NCI-H446 (cell line): ENCODE data around the gene WTAP.
"Not testable (repeated sequence)": the region's sequence is repeated elsewhere in the genome, so short reads cannot be mapped to it uniquely, and the experiment has no call there.

Experiments
- DNase-seq, 2 experiments: peaks; one replicate each; lab custom pipeline; 2025; lab: John Stamatoyannopoulos, UW

The WTAP gene

GRCh38 chr6:159729598-159730331, 2.5 kb downstream of the WTAP start:
- no peak for DNase-seq

DNA sequence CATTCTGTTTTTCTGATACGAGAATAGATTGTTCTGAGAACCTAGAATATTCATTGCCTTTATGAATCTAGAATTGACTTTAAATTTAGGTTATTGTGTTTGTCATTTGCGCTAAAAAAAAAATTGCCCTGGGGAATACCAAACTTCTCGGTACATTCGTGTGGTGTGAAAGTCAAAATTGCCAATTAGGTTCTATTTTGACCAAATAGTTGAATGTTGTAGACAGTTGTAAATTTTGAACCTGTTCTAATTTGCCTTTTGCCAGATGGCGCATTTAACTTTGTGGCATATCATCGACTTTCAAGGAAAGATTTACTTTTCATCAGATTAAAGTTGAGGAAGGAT, 3.0 kb downstream of the WTAP start:
- DNase-seq = no peak

- not testable (repeated sequence) for DNase-seq
Observed at GRCh38 chr6:159732550-159732949, 5.2 kb downstream of the WTAP start.

DNA sequence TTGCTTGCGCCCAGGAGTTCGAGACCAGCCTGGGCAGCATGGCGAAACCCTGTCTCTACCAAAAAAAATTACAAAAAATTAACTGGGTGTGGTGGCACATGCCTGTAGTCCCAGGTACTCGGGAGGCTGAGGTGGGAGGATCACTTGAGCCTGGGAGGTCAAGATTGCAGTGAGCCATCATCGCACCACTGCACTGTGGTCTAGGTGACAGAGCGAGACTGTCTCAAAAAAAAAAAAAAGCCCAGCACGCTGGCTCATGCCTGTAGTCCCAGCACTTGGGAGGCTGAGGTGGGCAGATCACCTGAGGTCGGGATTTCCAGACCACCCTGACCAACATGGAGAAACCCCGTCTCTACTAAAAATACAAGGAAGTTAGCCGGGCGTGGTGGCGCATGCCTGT, 6.1 kb downstream of the WTAP start:
- DNase-seq = not testable (repeated sequence)

DNA sequence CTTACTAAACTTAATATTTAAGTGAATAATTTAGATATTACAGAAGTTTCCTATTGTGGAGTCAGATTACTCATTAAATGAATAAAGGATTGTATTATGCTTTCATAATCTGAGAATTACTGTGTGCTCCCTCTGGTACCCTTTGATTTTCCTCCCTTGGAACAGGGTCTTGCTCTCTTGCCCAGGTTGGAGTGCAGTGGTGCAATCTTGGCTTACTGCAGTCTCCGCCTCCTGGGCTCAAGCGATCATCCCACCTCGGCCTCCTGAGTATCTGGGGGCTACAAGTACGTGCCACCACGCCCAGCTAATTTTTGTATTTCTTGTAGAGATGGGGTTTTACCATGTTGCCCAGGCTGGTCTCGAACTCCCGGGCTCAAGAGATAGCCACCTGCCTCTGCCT, 9.6 kb downstream of the WTAP start:
- DNase-seq = no peak

GRCh38 chr6:159739341-159739740, 12.0 kb downstream of the WTAP start:
- no peak for DNase-seq

DNA sequence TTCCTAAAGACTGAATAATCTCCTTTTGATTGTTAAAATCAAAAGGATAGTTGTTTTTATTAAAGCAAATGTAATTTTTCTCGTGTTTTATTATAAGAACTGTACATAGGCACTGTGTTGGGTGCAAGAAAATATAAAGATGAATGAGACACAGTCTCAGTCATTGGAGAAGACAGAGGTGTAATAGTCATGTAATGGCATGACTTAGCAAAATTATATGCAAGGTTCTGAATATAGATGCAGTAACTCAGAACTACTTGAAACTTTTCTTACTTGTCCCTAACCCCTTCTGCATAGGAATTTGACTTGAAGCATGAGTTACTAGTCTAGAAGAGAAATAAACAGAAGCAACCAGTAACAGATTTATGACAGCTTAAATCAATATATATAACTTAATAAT, 14.9 kb downstream of the WTAP start:
- DNase-seq = no peak

DNA sequence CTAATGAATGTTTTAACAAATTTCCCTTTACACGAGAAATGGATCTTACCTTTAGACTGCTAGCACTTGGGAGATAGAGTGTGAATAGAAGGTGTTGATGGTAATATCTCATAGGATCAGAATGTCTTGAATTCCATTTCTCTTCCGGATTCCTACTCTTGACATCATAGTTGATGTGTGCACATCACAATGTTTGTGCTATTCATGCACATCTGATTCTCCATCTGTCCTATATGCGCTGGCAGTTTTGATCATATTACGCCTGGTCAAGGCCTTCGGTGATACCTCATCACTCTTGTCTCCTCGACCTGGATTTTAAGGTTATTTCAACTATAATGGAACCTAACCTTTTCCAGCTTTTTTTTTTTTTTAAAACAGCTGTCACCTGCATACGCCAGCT, 17.8 kb downstream of the WTAP start:
- no peak for DNase-seq

DNA sequence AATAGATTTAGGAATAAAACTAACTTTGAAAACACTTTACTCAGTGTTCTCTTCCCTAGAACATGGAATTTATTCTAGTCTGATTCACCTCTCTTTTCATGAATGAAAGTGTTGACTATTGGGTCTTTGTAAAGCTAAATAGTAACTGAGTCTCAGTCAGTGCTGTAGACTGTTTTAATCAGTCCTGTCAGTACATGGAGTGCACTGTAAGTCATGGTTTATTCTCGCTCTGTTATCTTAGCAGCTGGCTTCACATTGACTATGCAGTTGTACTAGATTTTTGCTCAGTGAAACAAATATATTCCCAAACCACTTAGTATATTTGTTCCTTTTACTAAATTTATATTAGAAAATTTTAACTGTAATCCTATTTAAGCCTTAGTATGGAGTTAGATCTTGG, 19.5 kb downstream of the WTAP start:
- DNase-seq = no peak

DNA sequence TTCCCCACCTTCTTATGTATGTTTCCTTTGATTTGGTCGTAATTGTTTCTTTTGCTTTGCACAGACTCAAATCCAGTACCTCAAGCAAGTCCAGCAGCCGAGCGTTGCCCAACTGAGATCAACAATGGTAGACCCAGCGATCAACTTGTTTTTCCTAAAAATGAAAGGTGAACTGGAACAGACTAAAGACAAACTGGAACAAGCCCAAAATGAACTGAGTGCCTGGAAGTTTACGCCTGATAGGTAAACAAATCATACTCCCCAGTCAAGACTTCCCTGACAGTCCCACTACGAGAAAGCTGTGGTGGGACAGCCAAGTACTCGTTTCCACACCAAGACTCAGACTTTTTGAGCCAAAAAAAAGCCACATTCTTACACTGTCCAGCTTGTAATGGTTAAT, 20.8 kb downstream of the WTAP start:
- DNase-seq = not testable (repeated sequence)

DNA sequence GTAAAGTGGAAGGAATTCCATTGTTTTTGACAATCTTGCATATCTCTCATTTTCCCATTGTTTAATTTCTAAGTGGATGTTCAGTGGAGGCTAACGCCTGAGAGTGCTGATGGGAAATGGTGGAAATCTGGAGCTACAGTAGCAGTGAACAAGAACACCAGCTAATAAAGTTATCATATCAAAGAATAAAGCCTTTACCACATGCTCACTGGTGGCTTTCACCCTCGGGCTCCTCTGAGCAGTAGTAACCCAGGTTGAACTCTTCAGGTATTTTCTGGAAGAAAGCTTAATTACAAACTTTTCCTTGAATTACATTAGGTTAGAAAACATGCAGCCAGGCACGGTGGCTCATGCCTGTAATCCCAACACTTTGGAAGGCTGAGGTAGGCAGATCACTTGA, 24.1 kb downstream of the WTAP start:
- DNase-seq = no peak

DNA sequence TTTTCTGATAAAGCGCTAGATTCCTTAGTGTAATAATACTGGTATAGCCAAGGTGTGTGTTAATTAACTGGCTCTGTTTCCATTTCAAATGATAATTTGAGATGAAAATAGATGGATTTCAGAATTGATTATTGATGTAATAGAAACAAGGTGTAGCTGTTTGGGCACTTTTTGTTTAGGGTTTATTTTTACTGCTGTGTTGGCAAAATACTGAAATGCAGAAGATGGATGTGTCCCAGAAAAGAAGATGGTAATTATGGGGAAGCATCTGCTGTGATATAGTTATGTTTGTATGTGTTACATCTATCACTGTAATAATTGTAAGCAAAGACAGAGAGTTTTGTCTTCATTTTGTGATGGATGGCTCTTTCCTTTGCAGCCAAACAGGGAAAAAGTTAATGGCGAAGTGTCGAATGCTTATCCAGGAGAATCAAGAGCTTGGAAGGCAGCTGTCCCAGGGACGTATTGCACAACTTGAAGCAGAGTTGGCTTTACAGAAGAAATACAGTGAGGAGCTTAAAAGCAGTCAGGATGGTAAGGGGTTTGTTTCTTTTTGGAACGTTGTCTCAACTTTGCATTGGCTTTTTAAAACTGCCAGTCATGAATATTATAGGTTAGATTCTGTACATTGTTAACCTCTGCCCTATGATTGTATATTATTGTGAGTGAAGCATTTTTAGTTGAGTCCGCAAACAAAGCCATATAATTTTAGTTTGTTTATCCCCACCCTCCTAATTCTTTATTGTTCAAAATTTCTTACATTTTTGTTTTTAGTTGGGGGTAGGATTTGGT, 26.0 kb downstream of the WTAP start:
- DNase-seq = no peak

- no peak for DNase-seq
Observed at GRCh38 chr6:159754401-159754800, 27.1 kb downstream of the WTAP start.

DNA sequence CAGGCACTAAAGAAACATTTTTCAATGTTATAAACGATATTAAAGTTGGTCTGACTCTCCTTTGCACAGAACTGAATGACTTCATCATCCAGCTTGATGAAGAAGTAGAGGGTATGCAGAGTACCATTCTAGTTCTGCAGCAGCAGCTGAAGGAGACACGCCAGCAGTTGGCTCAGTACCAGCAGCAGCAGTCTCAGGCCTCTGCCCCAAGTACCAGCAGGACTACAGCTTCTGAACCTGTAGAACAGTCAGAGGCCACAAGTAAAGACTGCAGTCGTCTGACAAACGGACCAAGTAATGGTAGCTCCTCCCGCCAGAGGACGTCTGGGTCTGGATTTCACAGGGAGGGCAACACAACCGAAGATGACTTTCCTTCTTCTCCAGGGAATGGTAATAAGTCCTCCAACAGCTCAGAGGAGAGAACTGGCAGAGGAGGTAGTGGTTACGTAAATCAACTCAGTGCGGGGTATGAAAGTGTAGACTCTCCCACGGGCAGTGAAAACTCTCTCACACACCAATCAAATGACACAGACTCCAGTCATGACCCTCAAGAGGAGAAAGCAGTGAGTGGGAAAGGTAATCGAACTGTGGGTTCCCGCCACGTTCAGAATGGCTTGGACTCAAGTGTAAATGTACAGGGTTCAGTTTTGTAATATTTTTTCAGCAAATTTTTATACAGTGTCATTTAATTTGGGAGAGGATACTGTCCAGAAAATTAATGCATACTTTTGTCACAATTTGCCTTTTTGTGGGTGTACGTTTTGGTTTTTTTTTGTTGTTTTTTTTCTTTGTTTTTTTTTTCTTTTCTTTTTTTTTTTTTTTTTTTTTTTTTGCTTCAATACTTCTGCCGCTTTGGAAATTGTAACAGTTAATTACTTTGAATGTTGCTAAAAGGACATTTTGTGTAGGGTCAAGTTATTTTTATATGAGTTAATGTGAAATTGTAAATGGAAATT, 27.9 kb downstream of the WTAP start:
- no peak for DNase-seq

- DNase-seq = no peak
Observed at GRCh38 chr6:159756508-159756907, 29.2 kb downstream of the WTAP start.

- no peak for DNase-seq
Observed at GRCh38 chr6:159758031-159759001, 31.0 kb downstream of the WTAP start.

GRCh38 chr6:159759645-159760044, 32.3 kb downstream of the WTAP start:
- no peak for DNase-seq

DNA sequence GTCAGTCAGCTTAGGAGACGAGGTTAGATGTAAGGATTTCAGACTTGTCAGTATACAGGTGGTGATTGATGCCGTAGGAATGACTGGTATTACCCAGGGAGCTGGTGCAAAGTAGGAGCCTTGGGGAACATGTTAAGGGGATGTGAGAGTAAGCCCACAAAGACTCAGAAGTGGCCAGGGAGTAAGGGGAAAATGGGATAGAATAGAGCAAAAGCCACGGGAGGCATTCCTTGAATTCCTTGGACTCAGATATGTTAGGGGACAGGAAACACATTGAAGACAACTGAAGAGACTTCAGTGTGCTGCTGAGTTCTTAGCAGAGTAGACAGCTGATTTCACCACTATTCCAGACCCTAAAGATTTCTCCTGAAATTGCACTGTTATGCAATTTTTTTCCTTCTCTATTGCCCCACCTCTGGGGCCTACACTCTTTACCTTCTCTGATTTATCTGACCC, 33.3 kb downstream of the WTAP start:
- no peak for DNase-seq

GRCh38 chr6:159761129-159761872, 34.0 kb downstream of the WTAP start:
- DNase-seq = no peak

DNA sequence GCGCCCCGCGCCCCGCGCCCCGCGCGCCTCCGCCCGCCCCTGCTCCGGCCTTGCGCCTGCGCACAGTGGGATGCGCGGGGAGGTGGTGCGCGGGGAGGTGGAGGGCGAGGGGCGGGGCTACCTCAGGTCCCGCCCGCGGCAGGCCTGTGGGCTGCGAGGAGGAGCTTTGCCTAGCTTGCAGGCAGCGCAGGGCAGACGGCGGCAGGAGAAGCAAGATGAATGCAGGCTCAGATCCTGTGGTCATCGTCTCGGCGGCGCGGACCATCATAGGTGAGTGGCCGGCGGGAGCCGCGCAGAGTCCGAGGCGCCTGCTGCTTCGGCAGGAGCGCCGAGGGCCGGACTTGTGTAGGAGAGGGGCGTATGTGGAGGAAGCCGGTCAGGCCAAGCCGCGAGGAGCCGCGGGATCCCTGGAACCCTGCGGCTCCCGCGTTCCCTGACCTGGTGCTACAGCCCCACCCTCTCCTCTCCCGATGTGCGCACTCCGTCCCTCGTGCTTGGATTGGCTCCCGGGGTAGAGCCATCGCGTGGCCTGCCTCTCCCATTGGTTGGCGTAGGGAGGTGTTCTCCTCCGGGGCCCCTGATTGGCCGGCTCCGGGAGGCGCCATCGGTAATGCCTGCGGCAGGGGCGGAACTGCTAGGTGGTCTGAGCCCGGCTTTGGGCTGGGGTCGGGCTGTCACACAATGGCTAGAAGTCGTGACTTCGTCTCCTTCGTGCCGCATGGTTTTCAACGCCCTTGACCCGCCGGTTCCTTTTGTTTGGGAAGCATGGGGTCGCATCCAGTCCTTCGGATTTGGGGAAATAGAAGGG, 34.8 kb downstream of the WTAP start, which contains the start of gene ACAT2:
TSS of gene ACAT2 (plus strand) at position 173 of the 808 bp plus-strand sequence. CDS start at position 216, 43 bp downstream.
- DNase-seq = peak; percentile 81 to 93
